Aorta (tissue), 5 donors: ENCODE results near the gene SLC38A9. TPM values are rescaled to one million over a fixed set of nuclear protein-coding genes. Genes with fewer than 3 reads are reported as not detected.
A peak's percentile ranks its signal among the peaks of the same experiment; 100 is the strongest.

Experiments used
- ATAC-seq: fragments of 200-7000 bp; cut with Tn5 transposase; one replicate; pipeline ENCODE4 v1.9.1; 2022; ENCODE audit warnings: moderate library complexity; ENCODE audit not compliant: low FRiP score
- DNase-seq, 2 donors: peaks; one replicate each; pipeline ENCODE4 v3.0.0-alpha.2; 2020
- H3K27ac ChIP-seq, 2 donors: one replicate each; pipeline ENCODE4 v1.5.1; 2013; ENCODE audit warnings: low read length in 2 of 2, mild to moderate bottlenecking in 2 of 2, moderate library complexity in 2 of 2, control low read depth in 1 of 2, inconsistent platforms in 1 of 2, low read depth in 1 of 2
- H3K27me3 ChIP-seq, 2 donors: one replicate each; pipeline ENCODE4 v1.6.1; 2013; ENCODE audit warnings: control low read depth in 1 of 2, low read length in 1 of 2, mild to moderate bottlenecking in 1 of 2, moderate library complexity in 1 of 2; ENCODE audit not compliant: insufficient read depth in 2 of 2, control insufficient read depth in 1 of 2
- H3K36me3 ChIP-seq, 2 donors: one replicate each; pipeline ENCODE4 v1.6.1; 2013; ENCODE audit warnings: control low read depth in 1 of 2, low read length in 1 of 2, mild to moderate bottlenecking in 1 of 2; ENCODE audit not compliant: insufficient read depth in 2 of 2, control insufficient read depth in 1 of 2
- H3K4me1 ChIP-seq, 2 donors: one replicate each; pipeline ENCODE4 v1.6.1; 2013; ENCODE audit warnings: low read length in 2 of 2, control low read depth in 1 of 2, mild to moderate bottlenecking in 1 of 2, moderate library complexity in 1 of 2; ENCODE audit not compliant: insufficient read depth in 2 of 2, control insufficient read depth in 1 of 2
- H3K4me3 ChIP-seq, 2 donors: one replicate each; pipeline ENCODE4 v1.5.1; 2013; ENCODE audit warnings: low read length in 2 of 2, control low read depth in 1 of 2, mild to moderate bottlenecking in 1 of 2
- H3K9me3 ChIP-seq: one replicate; pipeline ENCODE4 v1.6.1; 2013; ENCODE audit warnings: mild to moderate bottlenecking, low read length; ENCODE audit not compliant: control insufficient read depth
- WGBS, 2 donors: extraction: QIAGEN DNeasy Blood & Tissue Kit; methylation state at CpG; one replicate each; pipeline ENCODE4 v1.1.7; 2013; 5-methylcytosine and 5-hydroxymethylcytosine counted together
- intact Hi-C, 2 donors: fragments of 100-400 bp; cut with DNase I; formaldehyde crosslinking; loops; one replicate each; pipeline versions ENCODE4 v1.14.2 to v1.15.0; 2022
- polyA plus RNA-seq, 2 donors: library from polyadenylated mRNA; stranded (reverse); fragments of 200-250 nt; gene quantifications; one replicate each; pipeline ENCODE4 v1.2.3, GENCODE V29; 2013
- total RNA-seq, 2 donors: library from RNA; stranded (reverse); fragmentation: NEBNext Ultra II Directional; extraction: Animal tissue kit (Norgen Biotek cat#: 25700); gene quantifications; one replicate each; pipeline ENCODE4 v1.2.1, GENCODE V29; 2021
- donor health status: healthy with polysubstance abuse.
- donor health status: Bipolar disorder and iron deficiency.
- donor health status: DM: no; HTN: no; CAD: no.
- donor health status: DM: no; HTN: no; CAD: no.
- donor health status: DM: yes; HTN: yes; CAD: no.

SLC38A9 gene
- total and polyA plus RNA-seq, 4 donors: 9.3 to 34.7 (median 17.1) TPM

- no peak for ATAC-seq
- Histone ChIP-seq H3K27ac (no peak overlapping the region), H3K9me3 (no peaks in the 10 kb centered on the region), H3K4me3 (no peak overlapping the region), H3K27me3 (no peaks in the 10 kb centered on the region), H3K36me3 (no peaks in the 10 kb centered on the region), H3K4me1 (no peaks in the 10 kb centered on the region)
- WGBS, 2 donors: 92 to 94% methylated on average over 6 of the region's 6 CpGs
- DNase-seq: no peak
- intact Hi-C loops: no loop called here
These were observed 2.6 kb upstream of the SLC38A9 start for GRCh38 chr5:55714749-55715148.

DNA sequence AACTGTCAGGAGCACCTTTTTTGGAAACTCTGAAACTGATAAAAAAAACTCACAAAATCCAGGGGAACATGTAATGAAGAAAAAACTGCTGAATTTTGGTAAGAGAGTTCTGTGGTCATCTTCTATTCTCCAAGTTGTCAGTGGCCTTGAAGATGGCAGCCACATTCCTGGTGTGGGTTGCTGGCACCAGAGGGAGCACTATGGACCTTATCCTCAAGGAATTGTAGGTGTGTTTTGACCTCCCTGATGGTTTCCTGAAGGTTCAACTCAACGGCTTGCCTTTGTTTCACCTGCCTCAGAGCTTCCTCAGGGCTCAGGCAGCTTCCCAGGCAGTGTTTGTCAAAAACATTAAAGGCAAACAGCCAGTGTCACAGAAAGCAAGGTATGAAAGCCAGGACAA lies 2.2 kb upstream of the SLC38A9 start:
- Histone ChIP-seq H3K4me1 (no peaks in the 10 kb centered on the region), H3K36me3 (no peaks in the 10 kb centered on the region), H3K4me3 (no peak overlapping the region), H3K27ac (no peak overlapping the region), H3K27me3 (no peaks in the 10 kb centered on the region), H3K9me3 (no peaks in the 10 kb centered on the region)
- no peak for DNase-seq
- ATAC-seq: no peak
- intact Hi-C loops: no loop called here
- WGBS, 2 donors: 21 to 39% methylated on average over 1 of the region's 1 CpG

DNA sequence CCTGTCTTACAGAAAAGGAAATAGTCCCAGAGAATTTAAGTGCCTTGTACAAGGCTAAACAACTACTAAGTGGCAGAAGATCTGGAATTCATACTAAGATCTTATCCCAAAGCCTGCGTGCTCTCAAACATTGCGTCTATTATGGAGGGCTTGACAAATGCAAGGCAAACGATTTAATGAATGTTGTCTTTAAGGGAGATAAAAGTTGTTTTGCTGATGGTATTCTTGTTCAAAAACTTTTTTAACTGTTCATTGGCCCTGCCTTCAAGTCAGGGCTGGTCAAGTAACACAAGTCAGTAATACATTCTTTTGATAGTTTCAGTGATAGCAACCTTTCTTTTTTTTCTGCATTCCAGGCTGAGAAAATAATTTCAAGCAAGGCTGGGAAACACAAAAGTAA lies 1.7 kb upstream of the SLC38A9 start:
- ATAC-seq: no peak
- Histone ChIP-seq H3K27ac (no peak overlapping the region), H3K4me1 (no peaks in the 10 kb centered on the region), H3K9me3 (no peaks in the 10 kb centered on the region), H3K4me3 (no peak overlapping the region), H3K36me3 (peaks cover 0 to 3% of the 10 kb centered on the region in 2 donors), H3K27me3 (no peaks in the 10 kb centered on the region)
- no peak for DNase-seq
- intact Hi-C loops: no loop called here
- 22 to 31% methylated on average over 3 of the region's 3 CpGs for WGBS, 2 donors

- Histone ChIP-seq H3K36me3 (peaks cover 0 to 3% of the 10 kb centered on the region in 2 donors), H3K9me3 (no peaks in the 10 kb centered on the region), H3K4me1 (no peaks in the 10 kb centered on the region), H3K27ac (no peak overlapping the region), H3K27me3 (no peaks in the 10 kb centered on the region), H3K4me3 (peak overlapping the region; percentile 63 to 85)
- ATAC-seq (peak; percentile 37), DNase-seq (no peak)
- WGBS, 2 donors: 6% methylated on average over 18 of the region's 18 CpGs
- intact Hi-C loops: no loop called here
These were observed 559 bp downstream of the SLC38A9 start for GRCh38 chr5:55711507-55712022.

- Histone ChIP-seq H3K4me1 (no peaks in the 10 kb centered on the region), H3K4me3 (no peak overlapping the region), H3K36me3 (peaks cover 0 to 3% of the 10 kb centered on the region in 2 donors), H3K27me3 (no peaks in the 10 kb centered on the region), H3K9me3 (no peaks in the 10 kb centered on the region), H3K27ac (no peak overlapping the region)
- ATAC-seq (no peak), DNase-seq (no peak)
- intact Hi-C loops: no loop called here
These were observed 3.4 kb downstream of the SLC38A9 start for GRCh38 chr5:55708732-55709131.

GRCh38 chr5:55706230-55706629 lies 5.9 kb downstream of the SLC38A9 start:
- peaks cover 0 to 3% of the 10 kb centered on the region in 2 donors for H3K36me3 ChIP-seq
- DNase-seq: no peak
- H3K4me3 ChIP-seq: no peak overlapping the region
- no peak overlapping the region for H3K27ac ChIP-seq
- no peaks in the 10 kb centered on the region for H3K9me3 ChIP-seq
- intact Hi-C loops: no loop called here
- no peaks in the 10 kb centered on the region for H3K27me3 ChIP-seq
- H3K4me1 ChIP-seq: no peaks in the 10 kb centered on the region
- ATAC-seq: no peak

GRCh38 chr5:55702598-55703345 lies 9.4 kb downstream of the SLC38A9 start:
- Histone ChIP-seq H3K27ac (no peak overlapping the region), H3K4me1 (no peaks in the 10 kb centered on the region)

DNA sequence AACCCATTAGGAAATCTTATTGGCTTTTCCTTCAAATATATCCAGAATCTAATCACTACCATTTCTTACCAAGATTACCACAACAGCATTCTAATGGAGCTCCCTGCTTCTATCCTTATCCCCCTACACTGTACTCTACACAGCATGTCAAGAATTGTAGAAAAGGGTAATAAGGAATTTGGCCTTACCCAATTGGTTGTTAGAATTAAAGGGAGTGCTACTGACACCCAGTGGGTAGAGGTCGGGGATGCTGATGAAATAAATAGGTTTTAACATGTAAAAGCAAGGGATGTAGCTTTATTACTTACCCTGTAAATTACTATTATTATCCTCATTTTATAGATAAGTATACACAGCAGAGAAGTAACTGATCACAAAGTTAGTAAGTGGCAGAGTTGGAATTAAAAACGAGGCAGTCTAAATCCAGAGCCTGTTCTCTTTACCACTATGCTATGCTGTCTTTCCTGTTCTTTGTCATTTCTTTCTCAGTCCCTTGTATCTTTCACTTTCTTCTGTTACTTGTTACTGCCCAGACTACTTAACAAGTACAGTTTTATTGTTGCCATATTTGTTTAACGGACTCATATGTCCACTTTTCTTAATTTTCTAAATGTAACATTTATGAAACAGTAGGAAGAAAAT lies 10.5 kb downstream of the SLC38A9 start:
- DNase-seq: no peak
- 89 to 94% methylated on average over 3 of the region's 3 CpGs for WGBS, 2 donors
- no peak overlapping the region for H3K27ac ChIP-seq
- intact Hi-C loops: no loop called here
- H3K27me3 ChIP-seq: no peaks in the 10 kb centered on the region
- ATAC-seq: no peak
- no peaks in the 10 kb centered on the region for H3K9me3 ChIP-seq
- H3K36me3 ChIP-seq: no peaks in the 10 kb centered on the region
- no peaks in the 10 kb centered on the region for H3K4me1 ChIP-seq
- no peak overlapping the region for H3K4me3 ChIP-seq

More at GRCh38 chr5:55702598-55703345, 9.4 kb downstream of the SLC38A9 start:
- no peak for DNase-seq
- intact Hi-C loops: no loop called here
- ATAC-seq: no peak
- 13 to 29% methylated on average over 1 of the region's 1 CpG for WGBS, 2 donors
- H3K36me3 ChIP-seq: no peaks in the 10 kb centered on the region
- no peaks in the 10 kb centered on the region for H3K9me3 ChIP-seq
- H3K27me3 ChIP-seq: no peaks in the 10 kb centered on the region
- H3K4me3 ChIP-seq: no peak overlapping the region

DNA sequence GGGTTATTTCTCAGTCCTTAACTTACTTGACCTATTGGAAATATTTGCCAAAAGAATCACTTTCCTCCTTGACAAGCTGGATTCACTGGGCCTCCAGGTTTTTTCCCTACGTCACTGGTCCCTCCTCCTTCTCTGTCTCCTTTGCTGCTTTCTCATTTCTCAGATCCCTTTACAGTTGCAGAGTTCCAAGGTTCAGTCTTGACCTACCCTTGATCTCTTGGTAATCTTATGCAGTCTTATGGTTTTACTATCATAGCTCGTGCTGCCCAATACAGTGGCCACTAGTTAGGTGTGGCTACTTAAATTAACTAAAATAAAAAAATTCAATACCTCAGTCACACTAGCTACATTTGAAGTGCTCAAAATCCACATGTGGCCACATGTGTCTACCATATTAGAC lies 11.4 kb downstream of the SLC38A9 start:
- H3K4me3 ChIP-seq: no peak overlapping the region
- H3K27me3 ChIP-seq: no peaks in the 10 kb centered on the region
- intact Hi-C loops: no loop called here
- no peaks in the 10 kb centered on the region for H3K9me3 ChIP-seq
- ATAC-seq (no peak), DNase-seq (no peak)
- H3K36me3 ChIP-seq: no peaks in the 10 kb centered on the region
- 80 to 95% methylated on average over 2 of the region's 2 CpGs for WGBS, 2 donors
- no peak overlapping the region for H3K27ac ChIP-seq
- H3K4me1 ChIP-seq: no peaks in the 10 kb centered on the region
